Right lobe of liver (tissue), 4 donors: ENCODE results near the gene PTN.
"Not testable (repeated sequence)": the region's sequence is repeated elsewhere in the genome, so short reads cannot be mapped to it uniquely, and the experiment has no call there.

Experiments used
- CTCF ChIP-seq, 4 donors: fragments of 200-600 bp in 3 of 4; fragments of 450-650 bp in 1 of 4; IDR thresholded peaks; one replicate each; pipeline versions ENCODE4 v1.5.1 to v1.8.0; 2016 to 2022; ENCODE audit warnings: antibody characterized with exemption in 4 of 4, mild to moderate bottlenecking in 2 of 4
- POLR2A ChIP-seq: fragments of 450-650 bp; IDR thresholded peaks from one replicate; pipeline ENCODE4 v1.6.1; 2017; ENCODE audit warnings: antibody characterized with exemption, mild to moderate bottlenecking
- donor health status: DM: no; HTN: no; CAD: no.
- donor health status: DM: no; HTN: no; CAD: no.
- donor health status: DM: no; HTN: yes; CAD: no.

- TF ChIP-seq CTCF (IDR thresholded peaks at IDR 0.05); POLR2A: not testable (repeated sequence)
These were observed 161.9 kb downstream of the PTN start for GRCh38 chr7:137181619-137182018.
